CD4-positive, alpha-beta T cell treated with Interleukin-12 subunit alpha and Interleukin-12 subunit beta, for 1 hour (primary cell): ENCODE measurements around the gene EMD.

Experiments
- DNase-seq: peaks from one replicate; pipeline ENCODE4 v3.0.0-alpha.2; 2020

EMD gene

DNA sequence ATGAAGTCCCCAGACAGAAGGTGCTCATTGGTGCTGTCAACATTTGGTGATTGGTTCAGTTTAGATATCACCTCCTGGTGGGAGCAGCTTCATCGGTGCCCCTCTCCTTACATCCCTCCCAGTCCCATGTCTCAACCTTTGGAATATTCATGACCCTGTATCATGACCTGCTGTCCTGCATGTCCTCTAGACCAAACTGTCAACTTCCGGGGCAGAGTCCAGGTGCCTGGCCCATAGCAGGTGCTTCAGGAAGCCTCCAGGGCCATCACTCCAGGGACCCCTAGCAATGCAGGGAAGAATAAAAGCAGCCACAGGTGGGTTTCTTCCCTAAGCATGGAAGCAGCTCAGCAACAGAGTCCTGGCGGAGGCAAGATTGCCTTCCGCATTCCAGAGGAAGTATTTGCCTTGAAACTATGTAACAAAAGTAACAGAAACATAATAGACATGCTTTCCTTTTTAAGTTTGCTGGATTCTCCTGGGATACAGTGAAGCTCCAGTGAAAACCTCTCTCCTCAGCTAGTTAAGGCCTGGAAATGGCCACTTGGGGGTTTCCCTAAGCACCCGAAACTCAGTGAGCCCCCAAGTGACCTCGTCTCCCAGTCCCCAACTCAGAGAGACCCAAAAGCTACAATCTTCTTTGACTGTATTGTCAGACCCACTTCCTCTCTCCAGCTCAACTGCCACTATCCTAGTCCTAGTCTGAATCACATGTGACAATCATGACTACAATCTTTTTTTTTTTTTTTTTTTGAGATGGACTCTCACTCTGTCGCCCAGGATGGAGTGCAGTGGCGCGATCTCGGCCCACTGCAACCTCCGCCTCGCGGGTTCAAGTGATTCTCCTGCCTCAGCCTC lies 48.0 kb downstream of the EMD start:
- no peak for DNase-seq

DNA sequence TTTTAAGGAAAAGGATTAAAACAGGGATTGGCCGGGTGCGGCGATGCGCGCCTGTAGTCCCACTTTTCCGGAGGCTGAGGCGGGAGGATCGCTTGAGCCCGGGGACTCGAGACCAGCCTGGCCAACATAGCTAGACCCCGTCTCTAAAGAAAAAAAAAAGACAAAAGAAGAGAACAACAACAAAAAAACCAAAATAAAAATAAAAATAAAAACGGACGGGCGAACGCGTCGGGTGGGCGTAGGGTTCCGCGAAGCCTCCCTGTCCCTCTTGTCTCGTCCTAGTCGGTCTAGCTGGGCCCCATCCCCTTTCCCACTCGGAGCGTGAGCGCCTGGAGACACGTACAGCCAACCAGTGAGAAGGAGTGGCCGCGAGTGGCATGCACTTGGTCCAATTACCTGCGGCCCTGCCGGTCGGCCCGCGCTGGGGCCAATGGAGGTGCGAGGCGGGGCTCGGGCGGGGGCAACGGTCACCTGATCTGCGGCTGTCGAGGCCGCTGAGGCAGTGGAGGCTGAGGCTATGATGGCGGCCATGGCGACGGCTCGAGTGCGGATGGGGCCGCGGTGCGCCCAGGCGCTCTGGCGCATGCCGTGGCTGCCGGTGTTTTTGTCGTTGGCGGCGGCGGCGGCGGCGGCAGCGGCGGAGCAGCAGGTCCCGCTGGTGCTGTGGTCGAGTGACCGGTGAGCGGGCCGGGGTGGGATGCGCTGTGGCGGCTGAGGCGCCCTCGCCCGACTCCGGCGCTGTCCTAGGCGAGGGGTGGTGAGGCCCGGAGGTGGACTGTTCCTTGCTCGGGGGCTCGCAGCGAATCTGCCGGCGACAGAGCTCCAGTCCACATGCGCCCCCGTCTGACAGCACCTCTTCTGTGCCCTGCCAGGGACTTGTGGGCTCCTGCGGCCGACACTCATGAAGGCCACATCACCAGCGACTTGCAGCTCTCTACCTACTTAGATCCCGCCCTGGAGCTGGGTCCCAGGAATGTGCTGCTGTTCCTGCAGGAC lies 49.4 kb downstream of the EMD start, which contains the start of gene ATP6AP1:
Gene ATP6AP1, plus strand, starts transcription at position 502 of the 996 bp plus-strand sequence. Its CDS starts 16 bp downstream, at position 518.
- DNase-seq: peak; percentile 90

DNA sequence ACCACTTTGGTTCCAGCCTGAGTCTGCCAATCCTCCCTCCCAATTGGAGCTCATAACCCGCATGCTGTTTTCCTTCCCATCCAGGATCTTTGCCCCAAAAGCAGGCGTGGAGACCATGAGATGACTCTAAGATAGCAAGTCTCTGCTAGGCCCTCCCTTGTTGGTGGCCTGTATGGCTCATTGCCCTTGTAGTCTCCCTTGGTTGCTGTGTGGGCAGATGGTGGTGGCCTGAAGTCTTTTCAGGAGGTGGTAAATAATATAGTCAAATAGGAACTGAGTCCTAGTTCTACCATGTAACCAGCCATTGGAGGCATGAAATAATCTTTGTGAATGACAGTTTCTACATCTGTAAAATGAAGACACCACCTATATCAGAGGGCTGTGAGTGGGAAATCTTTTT lies 50.6 kb downstream of the EMD start:
- DNase-seq: no peak

DNA sequence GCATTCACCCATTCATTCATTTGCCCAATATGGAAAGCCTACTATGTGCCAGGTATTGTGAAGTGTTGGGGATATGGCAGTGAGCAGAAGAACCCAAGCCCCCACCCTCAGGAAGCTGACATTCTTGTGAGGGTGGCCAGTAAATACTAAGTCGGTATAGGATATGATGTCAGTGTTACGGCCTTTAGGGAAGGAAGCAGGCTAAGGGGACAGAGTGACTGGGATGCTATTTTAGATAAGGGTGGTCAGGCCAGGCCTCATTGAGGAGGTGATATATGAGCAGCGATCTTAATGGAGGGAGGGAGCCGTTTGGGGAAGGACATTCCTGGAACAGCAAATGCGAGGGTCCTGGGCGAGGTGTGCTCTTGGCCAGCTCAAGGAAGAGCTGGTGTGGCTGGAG lies 51.4 kb downstream of the EMD start:
- no peak for DNase-seq

DNA sequence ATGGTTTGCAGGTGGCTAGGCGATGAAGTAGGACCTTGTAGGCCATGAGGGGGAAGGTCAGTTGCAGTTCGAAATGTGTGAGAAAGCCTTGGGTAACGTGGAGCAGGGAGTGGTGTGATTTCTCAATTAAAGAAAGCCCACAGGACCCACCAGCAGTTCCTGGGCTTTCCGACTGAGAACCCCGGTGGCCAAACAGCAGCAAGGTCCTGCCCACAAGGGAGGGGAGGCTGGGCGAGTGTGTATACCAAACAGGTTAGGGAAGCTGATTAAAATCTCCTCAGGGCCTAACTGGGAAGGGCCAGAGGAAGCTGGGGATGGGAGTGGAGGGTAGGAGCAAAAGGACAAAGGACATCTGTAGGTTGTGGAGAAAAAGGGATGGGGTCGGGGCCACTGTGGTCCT lies 51.8 kb downstream of the EMD start:
- no peak for DNase-seq
